ENCODE data around the gene OSGIN1. TPM values are rescaled to one million over a fixed set of nuclear protein-coding genes. Genes with fewer than 3 reads are reported as not detected.

Gene OSGIN1
- total RNA-seq, 1 donor from 2014 or later: not detected

DNA sequence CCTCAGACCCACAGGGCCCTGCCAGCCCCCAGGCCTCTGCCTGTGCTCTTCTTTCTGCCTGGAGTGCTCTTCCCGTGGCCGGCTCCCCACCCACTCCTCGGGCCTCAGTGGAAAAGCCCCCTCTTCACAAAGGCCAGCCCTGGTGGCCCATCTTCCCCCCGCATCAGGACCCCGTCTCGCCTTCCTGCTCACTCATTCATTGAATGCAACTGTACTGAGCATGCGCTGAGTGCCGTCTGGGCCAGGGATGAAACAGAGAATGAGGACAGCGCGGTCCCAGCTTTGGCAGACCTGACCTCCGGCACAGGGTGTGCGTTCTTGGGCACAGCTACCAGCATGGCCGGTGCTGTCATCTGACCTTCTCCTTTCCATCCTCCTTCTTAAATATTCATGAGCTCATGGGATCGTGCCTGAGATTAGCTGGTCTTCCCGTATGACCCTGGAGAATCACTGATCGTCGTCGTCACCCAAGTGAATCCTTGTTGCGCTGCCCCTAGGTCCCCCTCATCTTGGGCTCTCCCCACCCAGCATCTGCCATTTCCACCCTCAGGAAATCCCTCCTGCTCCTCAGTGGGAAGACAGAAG, 16.4 kb upstream of the OSGIN1 start:
- H3K27me3 Mint-ChIP-seq (ENCODE audit: unreplicated experiment): peaks cover 17% of the 10 kb centered on the region
- H3K9me3 Mint-ChIP-seq (ENCODE audit: unreplicated experiment): peaks cover 16% of the 10 kb centered on the region
- TF ChIP-seq, protein P1, sequence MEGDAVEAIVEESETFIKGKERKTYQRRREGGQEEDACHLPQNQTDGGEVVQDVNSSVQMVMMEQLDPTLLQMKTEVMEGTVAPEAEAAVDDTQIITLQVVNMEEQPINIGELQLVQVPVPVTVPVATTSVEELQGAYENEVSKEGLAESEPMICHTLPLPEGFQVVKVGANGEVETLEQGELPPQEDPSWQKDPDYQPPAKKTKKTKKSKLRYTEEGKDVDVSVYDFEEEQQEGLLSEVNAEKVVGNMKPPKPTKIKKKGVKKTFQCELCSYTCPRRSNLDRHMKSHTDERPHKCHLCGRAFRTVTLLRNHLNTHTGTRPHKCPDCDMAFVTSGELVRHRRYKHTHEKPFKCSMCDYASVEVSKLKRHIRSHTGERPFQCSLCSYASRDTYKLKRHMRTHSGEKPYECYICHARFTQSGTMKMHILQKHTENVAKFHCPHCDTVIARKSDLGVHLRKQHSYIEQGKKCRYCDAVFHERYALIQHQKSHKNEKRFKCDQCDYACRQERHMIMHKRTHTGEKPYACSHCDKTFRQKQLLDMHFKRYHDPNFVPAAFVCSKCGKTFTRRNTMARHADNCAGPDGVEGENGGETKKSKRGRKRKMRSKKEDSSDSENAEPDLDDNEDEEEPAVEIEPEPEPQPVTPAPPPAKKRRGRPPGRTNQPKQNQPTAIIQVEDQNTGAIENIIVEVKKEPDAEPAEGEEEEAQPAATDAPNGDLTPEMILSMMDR (IDR thresholded peaks at IDR 0.05; ENCODE audit: partially characterized antibody, unreplicated experiment): no peak
- no peaks in the 10 kb centered on the region for H3K36me3 Mint-ChIP-seq (ENCODE audit: unreplicated experiment)
- DNase-seq: no peak
- no peak overlapping the region for H3K4me3 Mint-ChIP-seq (ENCODE audit: unreplicated experiment)
- peaks cover 16% of the 10 kb centered on the region for H3K4me1 Mint-ChIP-seq (ENCODE audit: low read depth, unreplicated experiment)
- H3K27ac Mint-ChIP-seq (ENCODE audit: unreplicated experiment): no peak overlapping the region

DNA sequence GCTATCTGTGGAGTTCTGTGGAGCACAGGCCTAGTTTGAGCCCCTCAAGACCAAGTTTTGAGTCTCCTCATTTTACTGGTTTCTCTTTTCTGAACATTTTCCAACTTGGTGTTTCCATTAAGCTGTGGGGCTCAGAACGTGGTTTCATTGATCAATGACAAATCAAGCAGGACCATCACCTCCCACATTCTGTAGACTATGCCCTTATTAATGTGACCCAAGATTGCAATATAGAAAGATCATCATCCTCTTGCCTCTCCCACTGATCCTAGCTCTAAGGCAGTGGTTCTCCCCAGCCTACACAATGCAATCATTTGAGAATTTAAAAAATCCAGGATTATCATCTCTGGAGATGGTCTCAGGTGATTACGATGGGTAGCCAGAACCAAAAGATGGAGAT, 15.8 kb upstream of the OSGIN1 start:
- Mint-ChIP-seq H3K4me1 (ENCODE audit: low read depth, unreplicated experiment) (peaks cover 16% of the 10 kb centered on the region), H3K36me3 (ENCODE audit: unreplicated experiment) (no peaks in the 10 kb centered on the region), H3K4me3 (ENCODE audit: unreplicated experiment) (no peak overlapping the region), H3K27ac (ENCODE audit: unreplicated experiment) (no peak overlapping the region), H3K27me3 (ENCODE audit: unreplicated experiment) (peaks cover 17% of the 10 kb centered on the region), H3K9me3 (ENCODE audit: unreplicated experiment) (peaks cover 18% of the 10 kb centered on the region)
- no peak for DNase-seq
- TF ChIP-seq, protein P1 (IDR thresholded peaks at IDR 0.05; ENCODE audit: partially characterized antibody, unreplicated experiment): no peak

DNA sequence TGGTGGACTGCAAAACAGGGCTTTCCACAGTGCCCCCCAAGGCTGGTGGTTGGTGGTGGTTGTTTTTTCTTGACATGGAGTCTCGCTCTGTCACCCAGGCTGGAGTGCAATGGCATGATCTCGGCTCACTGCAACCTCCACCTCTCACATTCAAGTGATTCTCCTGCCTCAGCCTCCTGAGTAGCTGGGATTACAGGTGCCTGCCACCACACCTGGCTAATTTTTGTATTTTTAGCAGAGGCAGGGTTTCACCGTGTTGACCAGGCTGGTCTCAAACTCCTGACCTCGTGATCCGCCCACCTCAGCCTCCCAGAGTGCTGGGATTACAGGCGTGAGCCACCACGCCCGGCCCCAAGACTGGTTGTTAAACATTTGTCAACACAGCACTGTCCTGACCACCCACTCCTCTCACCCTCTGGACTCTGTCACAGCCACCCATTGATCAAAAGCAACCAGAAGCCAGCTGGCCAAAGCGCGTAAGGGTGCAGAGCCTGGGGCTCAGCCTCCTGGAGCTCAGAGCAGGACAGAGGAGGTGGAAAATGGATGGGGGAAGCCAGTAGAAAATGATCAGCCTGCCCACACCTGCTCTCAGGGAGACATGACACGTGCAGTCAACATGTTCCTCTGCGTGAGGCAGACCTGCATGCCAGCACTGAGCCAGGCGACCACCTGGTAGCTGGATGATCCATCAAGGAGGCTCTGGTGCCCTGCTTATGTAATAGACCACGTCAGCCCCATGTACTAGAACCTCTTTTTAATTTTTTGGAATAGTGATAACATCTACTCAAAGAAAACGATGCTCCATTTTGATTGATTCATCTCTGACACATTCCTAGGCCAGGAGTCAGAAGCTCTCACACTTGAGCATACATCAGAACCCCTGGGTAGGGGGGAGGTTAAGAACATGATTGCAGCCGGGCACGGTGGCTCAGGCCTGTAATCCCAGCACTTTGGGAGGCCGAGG, 14.8 kb upstream of the OSGIN1 start:
- H3K4me3 Mint-ChIP-seq (ENCODE audit: unreplicated experiment): no peak overlapping the region
- DNase-seq: no peak
- H3K27me3 Mint-ChIP-seq (ENCODE audit: unreplicated experiment): peaks cover 17% of the 10 kb centered on the region
- H3K27ac Mint-ChIP-seq (ENCODE audit: unreplicated experiment): no peak overlapping the region
- H3K36me3 Mint-ChIP-seq (ENCODE audit: unreplicated experiment): no peaks in the 10 kb centered on the region
- TF ChIP-seq, protein P1 (IDR thresholded peaks at IDR 0.05; ENCODE audit: partially characterized antibody, unreplicated experiment): no peak
- peaks cover 18% of the 10 kb centered on the region for H3K9me3 Mint-ChIP-seq (ENCODE audit: unreplicated experiment)
- peaks cover 18% of the 10 kb centered on the region for H3K4me1 Mint-ChIP-seq (ENCODE audit: low read depth, unreplicated experiment)

- Mint-ChIP-seq H3K9me3 (ENCODE audit: unreplicated experiment) (peaks cover 18% of the 10 kb centered on the region), H3K27ac (ENCODE audit: unreplicated experiment) (no peak overlapping the region)
Measured at GRCh38 chr16:83939266-83939855, 13.7 kb upstream of the OSGIN1 start.

More at GRCh38 chr16:83939266-83939855, 13.7 kb upstream of the OSGIN1 start:
- TF ChIP-seq, protein P1 (IDR thresholded peaks at IDR 0.05; ENCODE audit: partially characterized antibody, unreplicated experiment): no peak
- H3K27me3 Mint-ChIP-seq (ENCODE audit: unreplicated experiment): peaks cover 12% of the 10 kb centered on the region
- H3K4me3 Mint-ChIP-seq (ENCODE audit: unreplicated experiment): peak overlapping the region; percentile 49
- H3K4me1 Mint-ChIP-seq (ENCODE audit: low read depth, unreplicated experiment): peaks cover 18% of the 10 kb centered on the region
- no peak for DNase-seq
- no peaks in the 10 kb centered on the region for H3K36me3 Mint-ChIP-seq (ENCODE audit: unreplicated experiment)

Data from glutamatergic neuron (in vitro differentiated cells).